ENCODE results near the gene SPDYE3. TPM values are rescaled to one million over a fixed set of nuclear protein-coding genes. Genes with fewer than 3 reads are reported as not detected.
"Not testable (repeated sequence)": the region's sequence is repeated elsewhere in the genome, so short reads cannot be mapped to it uniquely, and the experiment has no call there.

Gene SPDYE3
- total RNA-seq, 1 experiment from 2014 or later = not detected

GRCh38 chr7:100275120-100275519 is 32.4 kb upstream of the SPDYE3 start:
- H2BK15ac ChIP-seq (ENCODE audit: low read depth, low read length) = no peak overlapping the region
- H3K9me3 Mint-ChIP-seq = no peaks in the 10 kb centered on the region
- no peaks in the 10 kb centered on the region for H3K27me3 ChIP-seq (ENCODE audit: insufficient read depth, low read length)
- peaks cover 0 to 7% (median 4%) of the 10 kb centered on the region in 3 experiments; a peak in 3 of 7 replicates for H3K36me3 Mint-ChIP-seq (ENCODE audit: insufficient read depth in 1 of 3, low read depth in 3 of 3)
- no peak overlapping the region for H3K4me3 Mint-ChIP-seq
- no peak overlapping the region for H3K14ac ChIP-seq (ENCODE audit: insufficient read depth, low read length)
- H3K79me2 ChIP-seq (ENCODE audit: insufficient read depth, low read length) = no peaks in the 10 kb centered on the region
- H3K4ac ChIP-seq (ENCODE audit: low read depth, low read length) = no peak overlapping the region
- H2AFZ ChIP-seq (ENCODE audit: low read length) = no peak overlapping the region
- no peak overlapping the region for H3K4me2 ChIP-seq (ENCODE audit: insufficient read depth, insufficient read length, low read length)
- WGBS (ENCODE audit: extremely low coverage, insufficient read length, low lambda C conversion rate) = no CpG with 5 or more reads among the region's 1 CpG
- H4K20me1 ChIP-seq (ENCODE audit: control insufficient read depth, insufficient read depth, insufficient read length) = no peaks in the 10 kb centered on the region
- H2BK12ac ChIP-seq (ENCODE audit: insufficient read length, low read depth, low read length) = no peak overlapping the region
- H4K5ac ChIP-seq (ENCODE audit: insufficient read length, low read depth, low read length) = no peak overlapping the region
- H3K27ac ChIP-seq (ENCODE audit: insufficient read length, low read depth, low read length) = no peak overlapping the region
- H2BK20ac ChIP-seq (ENCODE audit: low read depth, low read length, poor library complexity, severe bottlenecking) = no peak overlapping the region
- H3T11ph ChIP-seq (ENCODE audit: low read length) = no peak overlapping the region
- peak overlapping the region in 1 of 3 experiments; percentile 22; a peak in 1 of 7 replicates for H3K27ac Mint-ChIP-seq
- no peak overlapping the region for H2BK120ac ChIP-seq (ENCODE audit: low read depth, low read length, poor library complexity, severe bottlenecking)
- no peak overlapping the region for H3K9ac ChIP-seq (ENCODE audit: extremely low read depth, insufficient read length, low read length)
- H3K56ac ChIP-seq (ENCODE audit: insufficient read length, low read depth, low read length) = no peak overlapping the region
- H2BK5ac ChIP-seq (ENCODE audit: insufficient read length, low read length) = no peak overlapping the region
- H3K9me3 ChIP-seq (ENCODE audit: control insufficient read depth, low read depth, low read length) = no peaks in the 10 kb centered on the region
- H3K79me1 ChIP-seq (ENCODE audit: insufficient read depth, low read depth, low read length, poor library complexity, severe bottlenecking) = no peaks in the 10 kb centered on the region
- no peak overlapping the region for H4K91ac ChIP-seq (ENCODE audit: insufficient read length, low read depth, low read length)
- H2AK5ac ChIP-seq (ENCODE audit: insufficient read length, low read length) = no peak overlapping the region
- H3K23me2 ChIP-seq (ENCODE audit: insufficient read length, low read depth, low read length, poor library complexity, severe bottlenecking) = peaks cover 5% of the 10 kb centered on the region
- H3K4me1 ChIP-seq (ENCODE audit: insufficient read depth, low read length) = no peaks in the 10 kb centered on the region; the same call in 1 of the 2 replicates
- no peak for TF ChIP-seq CTCF (conservative IDR thresholded peaks at IDR 0.05)
- no peak overlapping the region for H3K23ac ChIP-seq (ENCODE audit: insufficient read length, low read depth, low read length)
- peaks cover 9 to 18% of the 10 kb centered on the region in 2 experiments for H3K4me1 Mint-ChIP-seq
- no peak overlapping the region for H4K8ac ChIP-seq (replicated peaks; ENCODE audit: insufficient read length, low read depth, low read length)
- DNase-seq = no peak
- no peak overlapping the region for H3K18ac ChIP-seq (ENCODE audit: insufficient read length, low read depth, low read length)
- H3K27me3 Mint-ChIP-seq (ENCODE audit: low read depth) = peaks cover 6% of the 10 kb centered on the region

GRCh38 chr7:100276126-100276525 is 31.4 kb upstream of the SPDYE3 start:
- H3K23me2 ChIP-seq (ENCODE audit: insufficient read length, low read depth, low read length, poor library complexity, severe bottlenecking); H3K23ac ChIP-seq (ENCODE audit: insufficient read length, low read depth, low read length); H3K9ac ChIP-seq (ENCODE audit: extremely low read depth, insufficient read length, low read length); H2BK20ac ChIP-seq (ENCODE audit: low read depth, low read length, poor library complexity, severe bottlenecking); H4K5ac ChIP-seq (ENCODE audit: insufficient read length, low read depth, low read length); H3K27me3 ChIP-seq (ENCODE audit: insufficient read depth, low read length); H3K56ac ChIP-seq (ENCODE audit: insufficient read length, low read depth, low read length); H3K4me3 Mint-ChIP-seq; H3K79me1 ChIP-seq (ENCODE audit: insufficient read depth, low read depth, low read length, poor library complexity, severe bottlenecking); H4K8ac ChIP-seq (replicated peaks; ENCODE audit: insufficient read length, low read depth, low read length); H3K27ac ChIP-seq (ENCODE audit: insufficient read length, low read depth, low read length); H2BK120ac ChIP-seq (ENCODE audit: low read depth, low read length, poor library complexity, severe bottlenecking); H2AK5ac ChIP-seq (ENCODE audit: insufficient read length, low read length); H2BK5ac ChIP-seq (ENCODE audit: insufficient read length, low read length); H3K4me1 ChIP-seq (ENCODE audit: insufficient read depth, low read length); H4K20me1 ChIP-seq (ENCODE audit: control insufficient read depth, insufficient read depth, insufficient read length); H2BK15ac ChIP-seq (ENCODE audit: low read depth, low read length); H2BK12ac ChIP-seq (ENCODE audit: insufficient read length, low read depth, low read length); H3K14ac ChIP-seq (ENCODE audit: insufficient read depth, low read length); H2AFZ ChIP-seq (ENCODE audit: low read length); H3K79me2 ChIP-seq (ENCODE audit: insufficient read depth, low read length); DNase-seq; H3K9me3 ChIP-seq (ENCODE audit: control insufficient read depth, low read depth, low read length); H3T11ph ChIP-seq (ENCODE audit: low read length); H3K18ac ChIP-seq (ENCODE audit: insufficient read length, low read depth, low read length); H4K91ac ChIP-seq (ENCODE audit: insufficient read length, low read depth, low read length); H3K27me3 Mint-ChIP-seq (ENCODE audit: low read depth); H3K4ac ChIP-seq (ENCODE audit: low read depth, low read length); H3K36me3 Mint-ChIP-seq (ENCODE audit: insufficient read depth in 1 of 3, low read depth in 3 of 3); H3K9me3 Mint-ChIP-seq; H3K4me2 ChIP-seq (ENCODE audit: insufficient read depth, insufficient read length, low read length): not testable (repeated sequence)
- Mint-ChIP-seq H3K4me1 (peaks cover 2 to 10% of the 10 kb centered on the region in 2 experiments; a peak in 2 of 4 replicates), H3K27ac (peak overlapping the region in 1 of 3 experiments; percentile 15; a peak in 1 of 7 replicates)
- no CpG with 5 or more reads among the region's 6 CpGs for WGBS (ENCODE audit: extremely low coverage, insufficient read length, low lambda C conversion rate)

Measured in H9 (cell line).